Fibroblast of the aortic adventitia (primary cell): ENCODE measurements around the gene C1GALT1C1. TPM values are rescaled to one million over a fixed set of nuclear protein-coding genes. Genes with fewer than 3 reads are reported as not detected.

ENCODE experiments used
- DNase-seq: peaks from one replicate; pipeline ENCODE4 v3.0.0-alpha.2; 2010; ENCODE audit warnings: low read depth
- H3K4me3 ChIP-seq: 2 replicates; pipeline ENCODE4 v1.5.1; 2011; ENCODE audit warnings: low read depth, mild to moderate bottlenecking, control low read depth, low read length, moderate library complexity
- total RNA-seq: library from RNA; depleted of rRNA; stranded (reverse); fragments of >200 nt; gene quantifications from 2 replicates; pipeline ENCODE4 v1.2.3, GENCODE V29; 2012; ENCODE audit warnings: low replicate concordance
- TF ChIP-seq, protein P1 (sequence below): IDR thresholded peaks from 2 replicates; pipeline ENCODE4 v1.5.1; 2011; ENCODE audit warnings: mild to moderate bottlenecking, low read length, control low read depth, inconsistent platforms; ENCODE audit not compliant: insufficient read depth

C1GALT1C1 gene
- total RNA-seq, 1 donor, result 41.1 TPM

DNA sequence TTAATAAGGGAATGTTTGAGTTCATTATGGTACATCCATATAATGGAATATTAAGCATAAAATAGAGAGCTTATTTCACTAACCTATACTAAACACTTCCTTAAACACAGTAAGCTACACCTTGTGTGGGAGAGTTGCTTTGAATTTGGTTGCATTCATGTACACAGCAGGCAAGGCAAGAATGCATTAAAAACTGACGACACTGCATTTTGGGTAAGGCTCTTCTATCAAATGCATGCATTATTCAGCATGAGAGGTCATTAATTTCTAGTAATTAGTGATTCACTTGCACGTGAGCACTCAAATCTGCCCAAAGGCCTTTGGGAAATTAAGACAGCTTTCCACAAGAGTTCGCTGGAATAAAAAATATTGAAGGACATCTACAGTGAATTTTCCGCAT lies 8.8 kb upstream of the C1GALT1C1 start:
- no peak for DNase-seq
- H3K4me3 ChIP-seq, result no peak overlapping the region
- TF ChIP-seq, protein P1, sequence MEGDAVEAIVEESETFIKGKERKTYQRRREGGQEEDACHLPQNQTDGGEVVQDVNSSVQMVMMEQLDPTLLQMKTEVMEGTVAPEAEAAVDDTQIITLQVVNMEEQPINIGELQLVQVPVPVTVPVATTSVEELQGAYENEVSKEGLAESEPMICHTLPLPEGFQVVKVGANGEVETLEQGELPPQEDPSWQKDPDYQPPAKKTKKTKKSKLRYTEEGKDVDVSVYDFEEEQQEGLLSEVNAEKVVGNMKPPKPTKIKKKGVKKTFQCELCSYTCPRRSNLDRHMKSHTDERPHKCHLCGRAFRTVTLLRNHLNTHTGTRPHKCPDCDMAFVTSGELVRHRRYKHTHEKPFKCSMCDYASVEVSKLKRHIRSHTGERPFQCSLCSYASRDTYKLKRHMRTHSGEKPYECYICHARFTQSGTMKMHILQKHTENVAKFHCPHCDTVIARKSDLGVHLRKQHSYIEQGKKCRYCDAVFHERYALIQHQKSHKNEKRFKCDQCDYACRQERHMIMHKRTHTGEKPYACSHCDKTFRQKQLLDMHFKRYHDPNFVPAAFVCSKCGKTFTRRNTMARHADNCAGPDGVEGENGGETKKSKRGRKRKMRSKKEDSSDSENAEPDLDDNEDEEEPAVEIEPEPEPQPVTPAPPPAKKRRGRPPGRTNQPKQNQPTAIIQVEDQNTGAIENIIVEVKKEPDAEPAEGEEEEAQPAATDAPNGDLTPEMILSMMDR, result no peak

DNA sequence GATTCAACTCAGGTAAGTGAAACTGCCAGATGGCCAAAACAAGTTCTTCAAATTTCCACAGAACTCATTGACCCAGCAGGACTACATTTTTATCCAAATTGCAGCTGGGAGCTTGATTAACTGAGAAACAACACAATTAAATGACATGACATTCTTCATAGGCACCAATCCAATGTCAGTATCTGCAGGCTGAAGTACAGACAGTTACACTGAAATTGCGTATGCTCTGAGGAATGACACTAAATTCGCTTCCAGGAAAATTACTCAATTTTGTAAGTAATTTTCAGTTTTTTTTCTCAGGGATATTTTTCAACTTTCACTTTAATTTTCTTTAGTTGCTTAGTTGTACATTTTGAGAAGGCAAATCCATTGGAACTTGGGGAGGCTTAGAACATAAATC lies 4.5 kb downstream of the C1GALT1C1 start:
- peak; percentile 68 for DNase-seq
- TF ChIP-seq, protein P1, result no peak
- no peak overlapping the region for H3K4me3 ChIP-seq

- TF ChIP-seq, protein P1, result no peak
- no peak for DNase-seq
- H3K4me3 ChIP-seq, result no peak overlapping the region
Measured at GRCh38 chrX:120617996-120618630, 11.7 kb downstream of the C1GALT1C1 start.

DNA sequence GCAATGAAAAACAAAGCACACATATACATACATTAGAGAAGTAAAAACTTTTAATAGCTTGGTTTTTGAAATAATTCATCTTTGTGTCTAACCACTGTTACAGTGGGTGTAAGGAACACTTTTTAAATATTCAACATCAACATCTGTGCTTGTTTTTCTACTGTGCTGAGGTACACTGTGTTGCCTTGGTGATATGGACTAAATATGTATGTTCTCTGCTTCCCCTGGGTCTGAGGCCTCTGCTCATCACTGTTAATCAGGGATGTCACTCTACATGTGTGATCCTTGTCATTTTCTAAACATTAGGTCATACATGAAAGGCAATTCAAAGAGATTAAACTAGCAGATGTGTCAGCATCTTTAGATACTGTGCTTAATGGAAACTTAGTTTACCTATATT lies 15.0 kb downstream of the C1GALT1C1 start:
- DNase-seq, result no peak
- H3K4me3 ChIP-seq, result no peak overlapping the region
- TF ChIP-seq, protein P1, result no peak

DNA sequence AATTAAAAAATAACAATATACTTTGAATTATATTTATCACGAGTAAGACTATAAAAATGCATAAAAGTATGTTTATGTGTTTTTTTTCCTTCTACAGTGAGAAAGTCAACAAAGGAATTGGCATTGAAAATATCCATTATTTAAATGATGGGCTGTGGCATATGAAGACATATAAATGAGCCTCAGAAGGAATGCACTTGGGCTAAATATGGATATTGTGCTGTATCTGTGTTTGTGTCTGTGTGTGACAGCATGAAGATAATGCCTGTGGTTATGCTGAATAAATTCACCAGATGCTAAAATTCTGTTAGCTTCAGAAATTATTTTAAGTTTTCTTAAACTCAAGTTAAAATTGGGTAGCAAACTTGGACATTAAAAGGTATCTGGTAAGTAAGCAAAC lies 17.8 kb downstream of the C1GALT1C1 start:
- H3K4me3 ChIP-seq, result no peak overlapping the region
- no peak for DNase-seq
- TF ChIP-seq, protein P1, result no peak

DNA sequence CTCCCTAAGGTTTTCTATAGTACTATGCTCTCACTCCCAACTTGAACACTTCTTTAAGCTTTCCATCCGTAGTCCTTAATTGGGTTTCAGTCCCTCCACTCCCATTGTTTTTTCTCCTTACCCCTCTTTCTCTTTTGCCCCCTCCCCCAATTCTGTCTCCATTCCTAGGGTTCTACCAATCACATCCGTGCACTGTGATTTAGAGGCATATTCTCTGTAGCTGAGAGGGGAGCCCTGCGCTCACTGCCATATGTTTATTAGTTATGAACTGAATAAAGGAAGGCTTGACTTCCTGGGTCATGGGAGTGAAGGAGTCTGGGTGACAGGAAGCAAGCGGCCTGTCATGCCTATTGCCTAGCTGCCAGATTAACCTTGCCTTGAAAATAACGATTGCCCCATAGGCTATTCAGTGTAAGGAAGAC lies 25.5 kb downstream of the C1GALT1C1 start:
- peak overlapping the region; percentile 74 for H3K4me3 ChIP-seq
- DNase-seq, result peak; percentile 51
- TF ChIP-seq, protein P1, result no peak

DNA sequence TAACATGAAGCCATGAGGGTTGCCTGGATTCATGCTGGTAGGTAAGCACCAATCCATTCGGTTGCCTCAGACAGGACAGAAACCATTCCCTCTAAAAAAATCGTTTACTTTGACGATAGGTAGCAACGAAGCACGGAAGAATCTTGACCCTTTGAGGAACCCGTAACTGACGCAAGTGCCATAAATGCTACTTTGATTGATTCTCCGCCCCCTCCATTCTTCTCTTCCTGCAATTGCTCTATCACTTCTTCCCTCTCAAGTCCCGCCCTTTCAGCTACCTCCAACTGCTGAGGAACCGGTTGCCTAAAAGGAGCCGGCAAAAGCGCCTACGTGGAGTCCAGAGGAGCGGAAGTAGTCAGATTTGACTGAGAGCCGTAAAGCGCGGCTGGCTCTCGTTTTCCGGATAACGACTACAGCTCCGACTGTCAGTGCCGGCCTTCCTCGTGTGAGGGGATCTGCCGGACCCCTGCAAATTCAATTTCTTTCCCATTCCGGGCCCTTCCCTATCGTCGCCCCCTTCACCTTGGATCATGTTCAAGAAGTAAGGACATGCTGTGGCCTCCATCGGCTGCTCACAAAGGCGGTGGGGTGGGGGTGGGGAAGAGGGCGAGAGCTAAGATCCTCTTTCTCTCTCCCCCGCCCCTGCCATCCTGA lies 26.0 kb downstream of the C1GALT1C1 start, which contains the start of gene MCTS1:
Gene MCTS1 (plus strand): TSS at position 395 of the 654 bp plus-strand sequence. CDS start 136 bp downstream, at position 531.
- TF ChIP-seq, protein P1, result no peak
- peak within 1 kb of the TSS; percentile 74 for H3K4me3 ChIP-seq
- DNase-seq, result peak; percentile 96
